ENCODE measurements around the gene DRC7.
"Not testable (repeated sequence)": the region's sequence is repeated elsewhere in the genome, so short reads cannot be mapped to it uniquely, and the experiment has no call there.

Gene DRC7

DNA sequence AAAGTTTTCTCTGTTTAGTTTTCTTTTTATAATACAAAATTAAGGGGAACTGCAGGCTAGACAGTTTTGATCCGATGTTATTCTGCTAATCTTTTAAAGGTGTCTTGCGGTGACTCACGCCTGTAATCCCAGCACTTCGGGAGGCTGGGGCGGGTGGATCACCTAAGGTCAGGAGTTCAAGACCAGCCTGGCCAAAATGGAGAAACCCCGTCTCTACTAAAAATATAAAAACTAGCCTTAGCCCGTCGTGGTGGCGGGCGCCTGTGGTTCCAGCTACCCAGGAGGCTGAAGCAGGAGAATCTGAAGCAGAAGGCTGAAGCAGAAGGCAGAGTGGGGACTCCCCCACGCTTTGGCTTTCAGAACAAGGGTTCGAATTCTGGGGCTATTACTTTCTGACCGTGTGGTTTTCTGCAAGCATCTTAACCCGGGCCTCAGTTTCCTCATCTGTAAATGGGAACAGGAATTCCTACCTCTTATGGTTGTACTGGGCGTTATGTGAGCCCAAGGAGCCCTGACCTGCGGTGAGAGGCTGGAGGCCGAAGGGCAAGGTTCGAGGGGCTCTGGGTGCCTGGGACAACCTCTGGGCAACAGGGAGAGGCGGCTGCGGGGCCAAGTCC, 39.8 kb downstream of the DRC7 start:
- no peak for DNase-seq (ENCODE audit: low read depth in 2 of 2)

DNA sequence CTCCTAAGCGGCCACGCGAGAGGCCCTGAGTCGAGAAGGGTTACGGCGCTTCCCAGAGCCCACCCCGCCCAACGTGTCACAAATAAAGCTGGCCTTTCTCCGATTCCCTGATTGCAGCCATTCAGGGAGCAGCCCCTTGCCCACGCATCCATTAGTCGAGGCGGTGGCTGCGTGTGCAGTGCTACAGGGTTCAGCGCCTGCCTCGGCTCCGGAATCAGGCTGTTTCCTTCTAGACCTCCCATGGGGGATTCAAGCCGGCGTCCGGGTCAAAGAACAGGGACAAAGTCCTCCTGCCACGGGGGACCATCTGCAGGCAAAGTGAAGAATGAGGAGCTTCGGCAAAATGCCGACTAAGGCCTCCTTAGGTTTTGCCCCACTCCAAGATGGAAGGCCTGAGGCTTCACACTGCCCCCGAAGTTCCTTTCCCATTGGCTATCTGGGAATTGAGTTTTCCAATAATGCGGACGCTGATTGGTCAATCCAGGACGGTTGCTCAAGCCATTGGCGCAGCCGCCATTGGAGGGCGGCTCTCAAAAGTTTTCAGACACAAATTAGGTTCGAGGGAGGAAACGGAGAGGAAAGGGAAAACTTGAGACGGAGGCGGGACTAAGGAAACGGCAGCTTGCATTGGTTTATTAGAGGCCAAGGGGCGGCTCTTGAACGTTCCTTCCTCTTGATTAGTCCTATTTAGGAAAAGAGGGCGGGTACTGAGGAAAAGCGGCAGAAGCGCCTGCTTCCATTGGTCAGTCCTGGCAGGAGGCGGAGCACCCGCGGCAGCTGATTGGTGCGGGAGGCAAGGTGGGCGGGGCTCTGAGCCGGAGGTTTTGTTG, 40.5 kb downstream of the DRC7 start:
- peak; percentile 94 for DNase-seq (ENCODE audit: low read depth in 2 of 2)

DNA sequence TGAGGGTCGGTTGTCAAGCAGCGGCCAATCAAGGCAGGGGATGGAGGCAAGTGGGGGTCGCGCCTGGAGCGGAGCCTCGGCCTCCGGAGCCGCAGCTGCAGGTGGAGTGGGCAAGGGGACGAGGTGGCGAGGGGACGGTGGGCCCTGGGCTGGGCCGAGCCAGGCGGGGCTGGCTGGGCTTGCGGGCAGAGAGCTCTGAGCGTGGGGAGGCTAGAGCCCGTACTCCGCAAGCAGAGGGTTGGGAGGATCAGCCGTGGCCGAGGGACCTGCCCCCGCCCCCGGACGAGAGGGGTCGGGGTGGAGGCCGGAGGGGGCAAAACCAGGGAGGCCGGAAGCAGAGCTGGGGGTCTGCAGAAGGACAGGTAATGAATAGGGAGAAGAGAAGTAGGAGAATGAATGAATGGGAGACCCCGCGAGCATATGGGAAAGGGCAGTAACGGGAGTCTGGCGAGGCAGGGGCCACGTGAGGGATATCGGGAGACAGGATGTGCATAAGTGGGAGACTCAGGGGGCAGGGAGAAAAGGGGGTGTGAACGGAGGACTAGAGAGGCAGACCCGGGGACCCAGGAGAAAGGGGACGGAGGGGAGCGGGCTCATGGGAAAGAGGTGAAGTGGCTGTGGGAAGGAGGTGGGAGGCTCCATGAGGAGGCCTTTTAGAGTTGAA, 41.3 kb downstream of the DRC7 start, which contains the start of gene KATNB1:
Gene KATNB1, plus strand, starts transcription at position 16 of the 664 bp plus-strand sequence. CDS start 1,474 bp downstream, outside the sequence.
- no peak for DNase-seq (ENCODE audit: low read depth in 2 of 2)

DNA sequence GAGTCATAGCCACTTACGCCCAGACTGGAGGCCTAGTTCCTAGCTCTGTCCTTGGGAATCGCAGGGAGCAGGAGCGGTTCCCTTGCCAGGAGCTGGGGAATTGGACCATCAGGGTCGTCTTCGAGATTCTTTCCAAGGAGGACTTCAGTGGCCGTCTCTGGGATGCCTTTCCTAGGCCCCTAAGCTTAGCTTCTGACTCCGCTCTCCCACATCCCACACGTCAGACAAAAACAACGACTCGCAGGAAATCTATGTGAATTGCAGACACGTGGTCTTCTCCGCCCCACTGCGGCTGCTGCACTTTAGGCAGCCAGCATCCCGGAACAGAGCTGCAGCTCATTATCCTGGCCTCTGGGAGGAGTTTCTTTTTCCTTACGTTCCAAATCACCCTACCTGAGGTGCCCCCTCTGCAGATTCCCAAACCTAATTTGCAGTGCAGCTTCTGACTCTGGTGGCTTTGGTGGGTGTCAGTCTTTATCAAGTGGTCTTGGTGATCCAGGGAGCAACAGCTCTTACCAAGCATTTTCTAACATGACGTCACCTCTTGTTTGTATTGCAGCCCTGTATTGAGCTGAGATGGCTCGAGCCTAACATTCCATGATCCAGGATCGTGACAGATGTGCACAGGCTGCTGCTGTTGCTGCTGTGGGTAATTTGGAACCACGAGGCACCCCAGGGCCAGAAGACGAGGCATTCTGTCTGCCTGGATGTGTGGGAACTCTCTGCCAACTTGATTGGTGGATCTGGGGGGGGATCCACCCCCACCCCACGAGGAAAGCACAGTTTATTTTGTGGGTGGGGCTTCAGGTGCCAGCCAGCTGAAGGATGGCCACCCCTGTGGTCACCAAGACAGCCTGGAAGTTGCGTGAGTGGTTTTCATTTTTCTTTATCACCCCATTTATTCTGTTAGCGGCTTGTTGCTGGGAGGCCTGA, 42.1 kb downstream of the DRC7 start:
- DNase-seq (ENCODE audit: low read depth in 2 of 2): no peak

DNA sequence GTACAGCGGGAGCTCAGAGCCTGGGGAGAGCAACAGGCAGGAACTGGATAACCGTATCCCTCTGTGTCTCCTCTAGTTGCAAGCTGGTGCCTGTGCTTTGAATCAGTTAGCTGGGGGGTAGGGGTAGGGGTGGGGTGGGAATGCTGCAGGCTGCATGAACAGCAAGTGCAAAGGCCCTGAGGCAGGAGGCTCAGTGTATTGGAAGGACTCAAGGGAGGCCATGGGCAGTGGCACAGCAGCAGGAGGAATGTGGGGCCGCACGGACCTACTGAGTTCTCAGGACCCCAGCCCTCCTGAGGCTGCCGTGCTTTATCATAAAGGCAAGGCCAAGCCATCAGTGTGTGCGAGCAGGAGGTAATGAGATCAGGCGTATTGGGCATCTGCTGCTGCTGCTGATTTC, 44.2 kb downstream of the DRC7 start:
- DNase-seq (ENCODE audit: low read depth in 2 of 2): no peak

DNA sequence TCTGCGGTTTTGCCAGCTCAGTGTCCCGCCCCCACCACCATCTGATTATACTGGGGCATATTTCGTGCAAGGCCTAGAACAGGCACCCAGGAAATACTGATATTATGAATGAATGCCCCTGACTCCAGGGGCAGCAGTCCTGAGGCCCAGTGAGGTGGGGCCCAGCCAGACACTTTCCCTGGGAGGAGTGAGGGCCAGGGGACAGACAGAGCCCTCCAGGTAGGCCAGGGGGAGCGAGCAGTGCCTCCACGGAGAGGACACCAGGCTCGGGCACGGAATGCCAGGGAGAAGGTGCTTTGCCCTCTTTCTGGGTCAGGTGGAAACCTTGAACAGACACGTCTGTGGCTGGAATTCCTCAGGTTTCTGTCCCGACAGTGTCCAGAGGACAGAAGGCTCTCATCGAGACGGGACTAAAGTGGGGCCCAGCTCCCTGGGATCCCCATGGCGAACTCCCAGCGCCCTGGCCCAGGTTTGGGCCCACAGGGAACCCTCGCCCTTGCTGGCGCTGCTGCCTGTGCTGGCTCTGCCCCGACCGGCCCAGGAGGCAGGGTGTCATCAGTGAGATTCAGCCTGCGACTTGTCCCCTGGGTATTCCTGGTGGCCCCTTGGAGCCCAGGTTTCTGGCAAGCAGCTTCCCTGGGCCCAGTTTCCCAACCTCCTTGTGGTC, 45.3 kb downstream of the DRC7 start:
- no peak for DNase-seq (ENCODE audit: low read depth in 2 of 2)

DNA sequence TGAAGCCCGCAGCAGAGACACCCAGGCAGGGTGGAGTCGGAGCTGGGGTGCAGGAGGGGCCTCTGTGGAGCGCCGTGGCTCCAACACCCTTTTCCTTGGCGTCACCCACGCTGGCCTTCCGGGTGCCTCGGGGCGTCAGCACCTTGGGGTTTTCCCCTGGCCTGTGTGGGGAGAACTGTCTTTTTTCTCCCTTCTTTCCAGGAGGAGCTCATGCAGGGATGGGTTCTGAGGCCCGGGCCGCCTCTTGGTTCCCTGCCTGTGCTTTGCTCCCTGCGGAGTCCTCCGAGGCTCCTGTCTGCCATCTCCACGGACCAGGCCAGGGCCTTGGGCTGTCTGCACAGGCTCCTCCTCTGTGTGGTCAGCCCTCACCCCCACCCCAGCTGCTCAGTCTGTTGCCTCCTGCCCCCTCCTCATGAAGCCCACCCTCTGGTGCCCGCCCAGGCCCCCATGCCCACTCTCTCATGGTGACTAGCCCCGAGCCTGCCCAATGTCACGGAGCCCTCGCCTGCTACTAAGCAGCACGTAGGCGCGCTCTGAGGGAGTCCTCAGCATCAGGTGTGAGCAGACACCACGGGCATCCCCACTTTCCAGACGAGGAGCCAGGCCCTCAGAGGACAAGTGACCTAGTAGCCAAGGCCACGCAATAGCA, 45.9 kb downstream of the DRC7 start:
- no peak for DNase-seq (ENCODE audit: low read depth in 2 of 2)

DNA sequence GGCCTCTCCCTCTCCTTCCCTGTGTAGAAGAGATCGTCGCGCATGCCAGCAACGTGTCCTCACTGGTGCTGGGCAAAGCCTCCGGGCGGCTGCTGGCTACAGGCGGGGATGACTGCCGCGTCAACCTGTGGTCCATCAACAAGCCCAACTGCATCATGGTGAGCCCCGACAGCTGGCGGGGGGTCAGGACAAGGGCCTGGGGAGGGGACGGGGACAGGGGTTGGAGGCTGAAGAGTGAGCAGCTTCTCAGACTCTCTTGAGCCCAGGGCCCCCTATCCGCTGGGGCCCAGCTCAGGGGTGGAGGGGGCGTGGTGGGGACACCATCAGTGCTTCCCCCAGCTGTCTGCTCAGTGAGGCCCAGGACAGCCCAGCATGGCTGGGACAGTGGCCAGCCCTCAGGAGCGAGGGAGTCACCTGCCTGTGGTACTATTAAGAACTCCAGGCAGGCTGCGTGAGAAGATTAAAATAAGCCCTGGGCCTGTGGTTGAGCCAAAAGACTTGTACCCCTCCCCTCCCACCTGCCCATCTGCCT, 47.1 kb downstream of the DRC7 start:
- DNase-seq (ENCODE audit: low read depth in 2 of 2): no peak

DNA sequence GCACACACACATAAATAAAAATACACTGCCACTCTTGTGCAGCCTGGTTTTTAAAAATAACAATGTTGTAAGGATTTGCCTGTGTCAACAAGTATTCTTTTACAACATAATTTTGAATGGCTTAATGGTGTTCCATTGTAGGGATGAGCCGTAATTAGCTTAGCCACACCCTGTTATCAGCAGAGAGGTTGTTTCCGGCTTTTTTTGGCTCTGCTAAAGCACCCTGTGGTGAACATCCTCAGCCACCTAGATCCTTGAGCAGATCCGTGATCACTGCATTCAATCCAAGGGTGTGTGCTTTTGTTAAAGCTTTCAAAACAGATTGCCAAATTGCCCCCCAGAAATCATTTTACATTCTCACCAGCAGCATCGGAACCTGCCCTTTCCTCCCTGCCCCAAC, 47.9 kb downstream of the DRC7 start:
- DNase-seq (ENCODE audit: low read depth in 2 of 2): no peak

DNA sequence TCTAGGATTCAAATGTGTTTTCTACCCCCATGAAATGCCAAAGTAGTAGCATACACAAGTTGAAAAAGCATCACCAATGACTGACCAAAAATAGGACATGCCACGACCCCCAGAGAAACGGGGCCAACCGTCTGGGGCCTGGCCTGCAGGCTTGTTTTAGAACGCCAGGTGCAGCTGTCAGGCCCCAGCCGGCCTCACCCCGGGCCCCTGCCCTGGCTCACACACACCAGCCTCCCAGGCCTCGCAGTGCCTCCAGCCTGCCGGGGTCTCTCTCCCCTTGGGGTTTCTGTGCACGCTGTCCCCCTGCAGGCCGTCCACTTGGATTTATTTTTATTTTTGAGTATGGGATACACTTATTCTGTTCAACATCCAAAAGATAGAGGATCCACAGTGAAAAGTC, 48.9 kb downstream of the DRC7 start:
- DNase-seq (ENCODE audit: low read depth in 2 of 2): no peak

DNA sequence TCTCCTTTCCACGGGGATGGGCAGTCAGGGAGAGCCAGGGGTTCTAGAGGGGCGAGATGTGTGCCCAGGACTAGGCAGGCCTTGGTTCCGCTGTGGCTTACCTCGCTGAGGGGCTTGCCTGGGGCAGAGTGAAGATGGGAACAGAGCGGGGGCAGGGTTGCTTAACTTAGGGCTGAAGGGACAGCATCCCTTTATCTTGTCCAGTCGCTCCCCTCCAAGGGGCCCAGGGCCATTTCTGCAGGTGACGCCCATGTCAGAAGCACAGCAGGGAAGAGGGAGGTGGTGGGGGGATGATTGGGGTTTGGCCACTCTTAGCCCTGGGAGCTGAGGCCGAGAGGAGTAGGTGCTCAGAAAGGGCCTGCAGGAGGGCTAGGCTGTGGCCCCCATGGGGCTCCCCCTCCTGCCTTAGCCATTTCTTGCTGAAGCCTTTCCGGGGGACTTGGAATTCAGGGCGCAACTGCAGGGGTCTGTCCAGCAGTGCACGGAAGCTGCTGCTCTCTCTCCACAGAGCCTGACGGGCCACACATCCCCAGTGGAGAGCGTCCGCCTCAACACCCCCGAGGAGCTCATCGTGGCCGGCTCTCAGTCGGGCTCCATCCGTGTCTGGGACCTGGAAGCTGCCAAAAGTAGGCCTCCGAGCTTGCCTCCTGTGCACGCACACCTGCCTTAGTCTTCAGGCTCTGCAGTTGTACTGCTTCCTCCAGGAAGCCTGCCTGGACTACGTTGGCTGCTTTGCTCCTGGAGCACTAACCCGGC, 49.5 kb downstream of the DRC7 start:
- no peak for DNase-seq (ENCODE audit: low read depth in 2 of 2)

DNA sequence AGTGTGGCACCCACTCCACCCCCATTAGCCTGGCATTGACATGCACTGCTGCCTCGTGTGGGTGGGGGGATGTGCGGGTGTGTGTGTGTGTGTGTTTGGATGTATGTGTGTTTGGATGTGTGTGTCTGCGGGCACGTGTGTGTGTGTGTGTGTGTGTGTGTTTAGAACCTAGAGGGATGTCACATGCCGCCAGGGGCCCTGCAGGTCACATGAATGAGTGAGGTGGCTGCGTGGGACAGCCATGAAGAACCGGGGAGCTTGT, 50.0 kb downstream of the DRC7 start:
- DNase-seq (ENCODE audit: low read depth in 2 of 2): no peak

DNA sequence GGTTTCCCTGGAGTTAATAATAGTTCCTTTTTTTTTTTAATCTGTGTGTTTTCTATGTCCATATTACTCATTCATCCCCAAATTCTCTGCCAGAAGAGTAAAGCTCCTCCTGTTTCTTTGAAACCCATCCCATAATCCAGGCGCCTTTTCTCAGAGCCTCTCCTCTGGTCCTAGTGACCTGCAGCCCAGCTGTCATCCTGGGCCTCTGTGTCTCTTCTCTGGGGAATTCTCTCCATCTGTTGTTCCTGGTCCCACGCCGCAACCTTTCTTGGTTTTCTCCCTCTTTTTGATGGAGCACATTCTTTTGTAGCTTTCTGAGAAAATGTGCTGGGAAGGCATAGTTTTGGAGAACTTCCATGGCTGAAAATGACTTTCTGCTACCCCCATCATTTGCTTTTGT, 51.2 kb downstream of the DRC7 start:
- DNase-seq (ENCODE audit: low read depth in 2 of 2): no peak

DNA sequence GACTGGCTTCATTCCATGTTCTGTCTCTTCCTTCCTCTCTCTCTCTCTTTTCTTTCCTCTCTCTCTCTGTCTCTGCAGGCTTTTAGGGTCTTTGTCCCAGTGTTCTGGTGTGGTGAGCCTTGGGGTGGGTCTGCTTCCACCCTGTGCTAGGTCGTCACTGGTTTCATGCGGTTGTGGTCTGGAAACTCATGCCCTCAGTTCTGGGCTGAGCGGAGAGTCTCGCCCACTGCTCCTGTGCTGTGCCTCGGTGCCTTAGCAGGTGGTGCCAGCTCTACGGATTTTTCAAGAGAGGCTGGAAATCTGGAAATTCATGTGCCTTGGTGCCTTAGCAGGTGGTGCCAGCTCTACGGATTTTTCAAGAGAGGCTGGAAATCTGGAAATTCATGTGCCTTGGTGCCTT, 51.7 kb downstream of the DRC7 start:
- not testable (repeated sequence) for DNase-seq (ENCODE audit: low read depth in 2 of 2)

DNA sequence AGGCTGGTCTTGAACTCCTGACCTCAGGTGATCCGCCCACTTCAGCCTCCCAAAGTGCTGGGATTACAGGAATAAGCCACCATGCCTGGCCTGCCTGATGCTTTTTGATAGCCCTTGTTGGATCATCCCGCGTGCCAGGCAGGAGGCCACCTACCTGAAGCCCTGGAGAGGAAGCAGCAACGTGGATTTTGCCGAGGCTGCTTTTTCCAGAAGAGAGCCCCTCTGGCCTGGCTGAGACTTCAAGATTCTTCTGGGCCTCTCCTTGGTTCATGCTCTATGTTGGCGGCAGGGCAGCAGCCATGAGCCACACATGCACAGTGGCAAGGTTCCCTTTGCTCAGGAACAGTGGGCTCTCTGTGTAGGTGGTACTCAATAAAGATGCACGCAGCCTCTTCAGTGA, 52.5 kb downstream of the DRC7 start:
- DNase-seq (ENCODE audit: low read depth in 2 of 2): no peak

DNA sequence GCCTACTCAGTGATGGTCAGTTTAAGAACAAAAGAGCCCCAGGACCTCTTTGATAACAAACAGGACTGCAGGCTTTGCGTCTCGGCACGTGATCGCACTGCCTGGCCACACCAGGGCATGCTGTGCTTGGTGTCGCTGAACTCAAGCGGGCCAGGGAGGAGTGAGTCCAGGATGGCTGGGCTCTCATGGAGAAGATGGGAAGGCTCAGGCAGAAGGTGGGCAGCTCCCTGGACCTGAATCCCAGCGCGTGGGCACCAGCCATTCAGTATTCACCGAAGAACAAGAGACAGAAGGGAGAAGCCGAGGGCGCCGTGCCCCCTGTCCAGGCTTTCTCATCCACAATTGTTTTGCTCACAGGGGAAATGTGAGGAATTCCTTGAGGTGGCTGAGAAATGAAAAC, 52.9 kb downstream of the DRC7 start:
- DNase-seq (ENCODE audit: low read depth in 2 of 2): no peak

DNA sequence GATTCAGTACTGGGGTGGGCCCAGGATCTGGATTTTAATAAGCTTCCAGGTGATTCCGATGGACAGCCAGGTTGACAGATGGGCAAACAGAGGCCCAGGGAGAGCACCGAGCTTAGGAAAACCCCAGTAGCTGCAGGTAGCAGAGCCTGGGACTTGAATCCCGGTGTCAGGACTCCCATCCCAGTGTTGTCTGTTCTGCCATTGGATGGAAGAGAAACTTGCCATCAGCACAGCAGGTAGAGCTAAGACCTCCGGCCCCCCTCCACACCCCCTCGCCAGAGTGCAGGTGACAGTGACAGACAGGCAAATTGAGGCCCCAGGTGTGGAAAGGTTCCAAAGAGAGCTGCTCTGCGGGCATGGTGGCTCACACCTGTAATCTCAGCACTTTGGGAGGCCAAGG, 53.4 kb downstream of the DRC7 start:
- no peak for DNase-seq (ENCODE audit: low read depth in 2 of 2)

DNA sequence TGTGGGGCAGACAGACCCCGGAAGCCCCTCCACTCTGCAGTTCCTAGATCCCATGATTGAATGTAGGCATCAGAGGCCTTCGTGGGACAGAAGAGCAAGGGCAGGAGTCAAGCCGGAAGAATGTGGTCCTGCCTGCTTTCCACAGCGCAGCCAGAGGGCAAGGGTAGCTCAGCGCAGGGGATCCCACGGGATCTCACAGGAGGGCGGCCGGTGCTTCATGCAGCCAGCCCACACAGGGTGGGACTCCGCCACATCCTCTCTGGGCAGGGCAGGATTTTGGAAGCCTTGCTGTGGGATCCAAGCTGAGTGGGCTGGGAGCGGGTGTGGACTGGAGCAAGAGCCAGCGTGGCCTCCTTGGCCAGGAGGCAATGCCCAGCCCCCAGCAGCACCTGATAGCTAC, 54.0 kb downstream of the DRC7 start:
- DNase-seq (ENCODE audit: low read depth in 2 of 2): no peak

DNA sequence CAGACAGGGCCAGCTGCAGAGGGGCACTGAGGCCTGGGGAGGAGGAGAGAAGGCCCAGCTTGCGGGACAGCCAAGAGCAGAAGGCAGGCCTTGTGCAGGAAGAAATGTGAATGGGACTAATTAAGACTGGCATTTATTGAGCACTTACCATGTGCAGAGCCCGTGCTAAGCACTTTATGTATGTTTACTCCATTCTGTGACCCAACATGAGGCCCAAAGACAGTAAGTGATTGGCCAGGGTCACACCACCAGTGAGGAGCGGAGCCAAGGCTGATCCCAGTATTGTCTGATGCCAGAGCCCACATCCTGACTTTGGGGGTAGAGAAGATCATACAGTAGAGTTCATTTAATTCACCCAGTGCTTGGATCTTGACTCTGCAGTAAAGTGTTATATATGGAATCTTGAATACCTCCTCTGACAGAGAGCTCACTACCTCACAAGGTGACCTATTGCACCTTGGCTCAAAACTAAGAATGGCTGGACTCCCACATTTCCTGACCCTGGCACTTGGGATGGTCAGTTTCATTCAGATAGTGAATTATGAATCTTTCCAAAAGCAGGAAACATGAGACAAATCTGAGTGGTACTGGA, 54.6 kb downstream of the DRC7 start:
- DNase-seq (ENCODE audit: low read depth in 2 of 2): no peak
